Globus pallidus (tissue), 1 donor: ENCODE measurements around the gene KXD1.

Experiments used
- DNase-seq: peaks from one replicate; pipeline ENCODE4 v3.0.0-alpha.2; 2015; ENCODE audit warnings: low spot score

KXD1 gene

GRCh38 chr19:18613589-18614234 is 56.0 kb downstream of the KXD1 start:
- no peak for DNase-seq

DNA sequence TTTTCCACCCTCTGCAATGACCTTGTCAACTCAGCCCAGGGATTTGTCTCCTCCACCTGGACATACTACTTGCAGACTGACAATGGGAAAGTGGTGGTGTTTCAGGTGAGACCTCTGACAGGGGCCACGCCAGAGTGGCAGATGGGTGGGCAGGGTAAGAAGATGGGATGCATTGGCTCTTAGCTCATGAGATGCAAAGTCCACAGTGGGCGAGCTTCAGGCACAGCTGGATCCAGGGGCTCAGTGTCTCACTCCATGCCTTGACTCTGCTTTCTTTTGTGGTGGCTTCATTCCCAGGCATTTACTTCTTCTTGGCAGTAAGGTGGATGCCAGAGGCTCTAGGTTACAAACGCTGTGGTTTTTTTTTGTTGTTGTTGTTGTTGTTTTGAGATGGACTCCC is 58.4 kb downstream of the KXD1 start:
- no peak for DNase-seq

GRCh38 chr19:18617562-18617961 is 59.9 kb downstream of the KXD1 start:
- DNase-seq: no peak

DNA sequence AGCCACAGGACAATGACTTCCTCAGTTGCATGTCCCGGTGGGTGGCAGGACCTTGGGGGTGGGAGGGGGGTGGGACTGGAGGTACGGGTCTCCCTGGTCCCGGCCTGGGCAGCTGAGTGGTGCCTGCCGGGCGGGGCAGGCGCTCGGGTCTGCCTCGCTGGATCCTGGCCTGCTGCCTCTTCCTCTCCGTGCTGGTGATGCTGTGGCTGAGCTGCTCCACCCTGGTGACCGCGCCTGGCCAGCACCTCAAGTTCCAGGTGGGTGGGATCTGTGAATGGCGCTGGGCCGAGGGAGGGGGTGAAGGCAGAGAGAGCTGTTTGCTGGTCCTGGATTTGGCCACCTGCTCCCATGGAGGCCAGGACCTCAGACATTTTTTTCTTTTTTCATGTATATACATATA is 60.6 kb downstream of the KXD1 start:
- DNase-seq: no peak
